HepG2 (cell line): ENCODE results near the gene EGFR. TPM values are rescaled to one million over a fixed set of nuclear protein-coding genes. Genes with fewer than 3 reads are reported as not detected.

Experiments
- ATAC-seq: fragments of 200-7000 bp; cut with Tn5 transposase; 3 replicates; pipeline ENCODE4 v1.9.1; 2020; ENCODE audit warnings: mild to moderate bottlenecking, moderate library complexity
- BruUV-seq: library from RNA; stranded (reverse); fragments of 400-500 nt; replicated peaks from 2 replicates; lab custom pipeline; 2021; lab: Mats Ljungman, UMichigan
- CTCF ChIA-PET: fragments of 300-600 bp; formaldehyde crosslinking; extraction: SDS; loops from one replicate; lab custom pipeline; 2021; ENCODE audit warnings: low total read pairs, inconsistent platforms, low intra/inter-chr PET ratio; lab: Yijun Ruan, JAX
- POLR2A ChIA-PET: fragments of 350-600 bp; sonication (Branson Sonifier 250); formaldehyde crosslinking; loops from one replicate; lab custom pipeline; 2020; ENCODE audit warnings: antibody characterized with exemption, inconsistent platforms; lab: Yijun Ruan, JAX
- DNase-seq: peaks from one replicate; pipeline ENCODE4 v3.0.0-alpha.2; 2015; ENCODE audit warnings: low spot score
- FAIRE-seq: peaks from 3 replicates; lab custom pipeline; 2011; peaks lifted over from hg19 to GRCh38; lab: Jason Lieb, UNC
- H2AFZ ChIP-seq: one replicate; pipeline ENCODE4 v1.6.1; 2011; ENCODE audit warnings: low read length, inconsistent platforms
- H3K27ac ChIP-seq: fragments of 300-600 bp; 3 replicates; pipeline ENCODE4 v1.8.0; 2011; ENCODE audit warnings: mixed run types, mild to moderate bottlenecking, mixed read lengths, low read length, inconsistent platforms; ENCODE audit not compliant: insufficient read depth; ENCODE audit errors: extremely low read length
- H3K27me3 ChIP-seq, 2 experiments: fragments of 200-600 bp in 1 of 2; 2 replicates in 1 of 2; 3 replicates in 1 of 2; pipeline versions ENCODE4 v1.6.0 to v1.8.0; 2011; ENCODE audit warnings: low read length in 2 of 2, mild to moderate bottlenecking in 2 of 2, moderate library complexity in 2 of 2, inconsistent platforms in 1 of 2; ENCODE audit not compliant: insufficient read depth in 2 of 2, control insufficient read depth in 1 of 2
- H3K36me3 ChIP-seq, 2 experiments: fragments of 200-600 bp in 1 of 2; replicated peaks in 1 of 2; 2 replicates in 1 of 2; 3 replicates in 1 of 2; pipeline versions ENCODE4 v1.5.1 to v1.8.0; 2011; ENCODE audit warnings: low read length in 2 of 2, inconsistent platforms in 1 of 2; ENCODE audit not compliant: insufficient read depth in 2 of 2, control insufficient read depth in 1 of 2
- H3K4me1 ChIP-seq: 2 replicates; pipeline ENCODE4 v1.5.1; 2012; ENCODE audit warnings: low read length, inconsistent platforms; ENCODE audit not compliant: insufficient read depth
- H3K4me2 ChIP-seq: 2 replicates; pipeline ENCODE4 v1.6.0; 2011; ENCODE audit warnings: low read depth, low read length, inconsistent platforms
- H3K4me3 ChIP-seq, 3 experiments: fragments of 200-600 bp in 1 of 3; sonication (generic), shearing (Covaris generic) in 1 of 3; replicated peaks in 1 of 3; 2 replicates each; pipeline ENCODE4 v1.5.1; 2011 to 2016; ENCODE audit warnings: low read length in 3 of 3, inconsistent platforms in 2 of 3, low read depth in 2 of 3, mild to moderate bottlenecking in 2 of 3, control low read depth in 1 of 3, mixed read lengths in 1 of 3; ENCODE audit not compliant: insufficient read depth in 1 of 3
- H3K79me2 ChIP-seq: one replicate; pipeline ENCODE4 v1.6.1; 2011; ENCODE audit warnings: low read length, inconsistent platforms; ENCODE audit not compliant: insufficient read depth
- H3K9ac ChIP-seq: 2 replicates; pipeline ENCODE4 v1.6.0; 2011; ENCODE audit warnings: mild to moderate bottlenecking, low read depth, low read length, inconsistent platforms; ENCODE audit not compliant: insufficient read depth
- H3K9me3 ChIP-seq: 2 replicates; pipeline ENCODE4 v1.5.1; 2012; ENCODE audit warnings: mild to moderate bottlenecking, low read length
- H4K20me1 ChIP-seq: 2 replicates; pipeline ENCODE4 v1.6.0; 2011; ENCODE audit warnings: inconsistent platforms, mild to moderate bottlenecking, low read length, moderate library complexity; ENCODE audit not compliant: insufficient read depth
- CTCF ChIP-seq: sonication (generic); formaldehyde crosslinking; IDR thresholded peaks from 2 replicates; pipeline ENCODE4 v1.5.0; 2020; ENCODE audit warnings: mild to moderate bottlenecking, missing genetic modification reagents, moderate library complexity
- GLI4 ChIP-seq: sonication (generic); formaldehyde crosslinking; IDR thresholded peaks from 2 replicates; pipeline ENCODE4 v1.5.1; 2020; ENCODE audit warnings: missing genetic modification reagents, mild to moderate bottlenecking, moderate library complexity, borderline replicate concordance
- HNF4G ChIP-seq, 2 experiments: sonication (generic) in 1 of 2; formaldehyde crosslinking in 1 of 2; IDR thresholded peaks; 2 replicates each; pipeline versions ENCODE4 v1.4.0 to v1.6.1; 2011 to 2020; ENCODE audit warnings: borderline replicate concordance in 2 of 2, low read depth in 2 of 2, mild to moderate bottlenecking in 2 of 2, low read length in 1 of 2, missing genetic modification reagents in 1 of 2, moderate library complexity in 1 of 2
- HOXD1 ChIP-seq: sonication (generic); formaldehyde crosslinking; IDR thresholded peaks from 2 replicates; pipeline ENCODE4 v1.5.0; 2020; ENCODE audit warnings: missing genetic modification reagents
- MAFF ChIP-seq: IDR thresholded peaks from 2 replicates; pipeline ENCODE4 v1.6.1; 2011; ENCODE audit warnings: low read depth, low read length, improper control_type of control experiment
- NFKB2 ChIP-seq: sonication (generic); formaldehyde crosslinking; IDR thresholded peaks from 2 replicates; pipeline ENCODE4 v1.4.0; 2020; ENCODE audit warnings: missing genetic modification reagents, borderline replicate concordance
- SOX13 ChIP-seq, 3 experiments: fragments of 450-650 bp in 1 of 3; sonication (generic) in 1 of 3; formaldehyde crosslinking in 1 of 3; IDR thresholded peaks in 2 of 3; conservative IDR thresholded peaks in 1 of 3; 2 replicates each; pipeline versions ENCODE4 v1.5.0 to v1.6.1; 2016 to 2020; ENCODE audit warnings: antibody characterized with exemption in 1 of 3, mild to moderate bottlenecking in 1 of 3, missing compliant biosample characterization in 1 of 3, missing genetic modification reagents in 1 of 3, moderate library complexity in 1 of 3
- STAG1 ChIP-seq: sonication (generic); formaldehyde crosslinking; IDR thresholded peaks from 2 replicates; pipeline ENCODE4 v1.4.0; 2020; ENCODE audit warnings: missing genetic modification reagents
- ZMAT5 ChIP-seq: sonication (generic); formaldehyde crosslinking; IDR thresholded peaks from 2 replicates; pipeline ENCODE4 v1.5.0; 2020; ENCODE audit warnings: mild to moderate bottlenecking, low read depth, missing genetic modification reagents, borderline replicate concordance
- ZNF20 ChIP-seq: sonication (generic); formaldehyde crosslinking; IDR thresholded peaks from 2 replicates; pipeline ENCODE4 v1.4.0; 2020; ENCODE audit warnings: mild to moderate bottlenecking, moderate library complexity, missing genetic modification reagents
- ZNF484 ChIP-seq: sonication (generic); formaldehyde crosslinking; IDR thresholded peaks from 2 replicates; pipeline ENCODE4 v1.5.1; 2020; ENCODE audit warnings: mild to moderate bottlenecking, low read depth, missing genetic modification reagents, borderline replicate concordance
- ZNF549 ChIP-seq: sonication (generic); formaldehyde crosslinking; IDR thresholded peaks from 2 replicates; pipeline ENCODE4 v1.5.0; 2020; ENCODE audit warnings: missing genetic modification reagents
- ZNF562 ChIP-seq: sonication (generic); formaldehyde crosslinking; IDR thresholded peaks from 2 replicates; pipeline ENCODE4 v1.8.0; 2022; ENCODE audit warnings: missing genetic modification reagents, borderline replicate concordance
- ZNF567 ChIP-seq: sonication (generic); formaldehyde crosslinking; IDR thresholded peaks from 2 replicates; pipeline ENCODE4 v1.8.1; 2023; ENCODE audit warnings: mild to moderate bottlenecking, missing genetic modification reagents, borderline replicate concordance
- ZNF605 ChIP-seq: sonication (generic); formaldehyde crosslinking; IDR thresholded peaks from 2 replicates; pipeline ENCODE4 v1.8.0; 2022; ENCODE audit warnings: mild to moderate bottlenecking, missing genetic modification reagents
- WGBS: methylation state at CpG from one replicate; pipeline ENCODE4 v1.1.6; 2017; ENCODE audit warnings: low lambda C conversion rate; 5-methylcytosine and 5-hydroxymethylcytosine counted together
- in situ Hi-C: cut with HindIII; loops from 2 replicates; pipeline ENCODE4 v1.10.0; 2017; ENCODE audit warnings: low pct_unique_long_range_greater_than_20kb; ENCODE audit not compliant: extremely low pct_ligation_motif_present
- intact Hi-C: fragments of 100-400 bp; cut with micrococcal nuclease; formaldehyde crosslinking; loops from one replicate; pipeline ENCODE4 v1.10.0; 2022; ENCODE audit not compliant: unreplicated experiment
- polyA plus RNA-seq, 8 experiments: library from polyadenylated mRNA; depleted of rRNA in 3 of 8; stranded (reverse) in 7 of 8; unstranded in 1 of 8; fragments of >200 nt; fragmentation: Illumina TruSeq in 4 of 8; extraction: Trizol in 4 of 8; gene quantifications; 2 replicates each; pipeline versions ENCODE4 v1.2.1 to v1.2.3, GENCODE V29; 2011 to 2016; ENCODE audit warnings: low read depth in 4 of 8, missing spikeins in 1 of 8, mixed read lengths in 1 of 8; ENCODE audit not compliant: insufficient read depth in 1 of 8
- total RNA-seq, 5 experiments: library from RNA; depleted of rRNA; stranded (reverse); fragments of >200 nt; fragmentation: Illumina TruSeq; extraction: Trizol; gene quantifications; 2 replicates each; pipeline ENCODE4 v1.2.3, GENCODE V29; 2016; ENCODE audit warnings: low read depth in 1 of 5
- TF ChIP-seq, protein P1 (sequence below): IDR thresholded peaks from 2 replicates; pipeline ENCODE4 v1.6.1; 2012; ENCODE audit warnings: low read length, improper control_type of control experiment

Gene EGFR
- total and polyA plus RNA-seq, 2 of the 13 experiments (the other 11 are each of a cell fraction or from before 2014, with no cell fraction given): 7.0 to 10.0 TPM

DNA sequence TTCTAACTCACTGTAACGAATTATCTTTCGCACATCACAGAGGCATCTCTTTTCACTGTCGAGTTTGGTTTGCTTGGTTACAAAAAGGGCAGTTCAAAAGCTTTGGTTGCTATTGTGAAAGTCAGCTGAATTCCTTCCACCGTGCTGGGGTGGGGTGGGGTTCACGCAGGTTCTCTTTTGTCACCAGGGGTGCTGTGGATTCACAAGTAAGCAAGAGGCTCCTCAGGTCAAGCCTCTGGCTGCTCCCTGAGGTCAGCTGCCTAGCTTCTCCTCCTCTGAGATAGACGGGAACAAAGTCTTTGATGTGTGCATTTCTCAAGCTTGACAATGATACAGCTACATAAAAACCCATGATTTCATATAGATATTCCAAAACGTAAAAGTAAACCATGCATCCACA lies 47.7 kb downstream of the EGFR start:
- H3K4me2 ChIP-seq: peak overlapping the region; percentile 74
- no peak for FAIRE-seq
- ATAC-seq: no peak
- no peaks in the 10 kb centered on the region for H4K20me1 ChIP-seq
- ChIA-PET CTCF (interaction anchor here (1.5 kb wide), 1 partner anchor 189 kb away, joined by 4 read pairs; no protein-coding TSS in a partner anchor), POLR2A (interaction anchor here (0.9 to 3.7 kb wide), 6 partner anchors 9 to 189 kb away, joined by 3 to 28 read pairs (median 5); no protein-coding TSS in a partner anchor)
- no peaks in the 10 kb centered on the region for H3K27me3 ChIP-seq
- H3K4me3 ChIP-seq: 0 out of 6 replicates have a peak overlapping the region, but pooled peaks of 1 of the 3 experiments have one; percentile 4
- intact Hi-C loops: loop anchor here (5.0 kb wide), 1 partner anchor 294 kb away; no protein-coding TSS in a partner anchor
- peaks cover 74% of the 10 kb centered on the region for H3K4me1 ChIP-seq
- peak; percentile 50 for DNase-seq
- peak overlapping the region; percentile 61 for H3K9ac ChIP-seq
- peak overlapping the region; percentile 69 for H3K27ac ChIP-seq
- WGBS: 35% methylated on average over 7 of the region's 7 CpGs
- in situ Hi-C loops: no loop called here
- H3K9me3 ChIP-seq: no peaks in the 10 kb centered on the region
- no peak overlapping the region for H2AFZ ChIP-seq
- H3K36me3 ChIP-seq: no peaks in the 10 kb centered on the region
- H3K79me2 ChIP-seq: peaks cover 2% of the 10 kb centered on the region
- BruUV-seq: no TSS peak
- TF ChIP-seq STAG1 (CRISPR knock-in tag): peak; percentile 7; the same call in 1 of the 2 replicates
- TF ChIP-seq ZNF562 (CRISPR knock-in tag): no peak
- TF ChIP-seq CTCF: 0 out of 2 replicates have a peak, but pooled peaks have one; percentile 9
- no peak for TF ChIP-seq ZNF549 (CRISPR knock-in tag)
- no peak for TF ChIP-seq ZNF20 (CRISPR knock-in tag)
- TF ChIP-seq ZNF567 (CRISPR knock-in tag): no peak
- TF ChIP-seq MAFF: no peak
- no peak for TF ChIP-seq HOXD1 (CRISPR knock-in tag)
- no peak for TF ChIP-seq SOX13 (IDR thresholded peaks at IDR 0.05)
- TF ChIP-seq SOX13 (CRISPR knock-in tag; conservative IDR thresholded peaks at IDR 0.05 in 1 of 2, IDR thresholded peaks at IDR 0.05 in 1 of 2): 0 out of 4 replicates have a peak, but pooled peaks of 1 of the 2 experiments have one; percentile 27
- no peak for TF ChIP-seq ZNF484
- TF ChIP-seq ZNF605 (CRISPR knock-in tag): no peak
- no peak for TF ChIP-seq ZMAT5 (CRISPR knock-in tag)
- TF ChIP-seq GLI4 (CRISPR knock-in tag): no peak
- peak; percentile 13; the same call in 1 of the 2 replicates for TF ChIP-seq HNF4G (IDR thresholded peaks at IDR 0.05; ENCODE audit: borderline replicate concordance, low read depth, low read length)
- TF ChIP-seq HNF4G (CRISPR knock-in tag; IDR thresholded peaks at IDR 0.05; ENCODE audit: borderline replicate concordance, low read depth): no peak
- TF ChIP-seq NFKB2: no peak
- TF ChIP-seq, protein P1, sequence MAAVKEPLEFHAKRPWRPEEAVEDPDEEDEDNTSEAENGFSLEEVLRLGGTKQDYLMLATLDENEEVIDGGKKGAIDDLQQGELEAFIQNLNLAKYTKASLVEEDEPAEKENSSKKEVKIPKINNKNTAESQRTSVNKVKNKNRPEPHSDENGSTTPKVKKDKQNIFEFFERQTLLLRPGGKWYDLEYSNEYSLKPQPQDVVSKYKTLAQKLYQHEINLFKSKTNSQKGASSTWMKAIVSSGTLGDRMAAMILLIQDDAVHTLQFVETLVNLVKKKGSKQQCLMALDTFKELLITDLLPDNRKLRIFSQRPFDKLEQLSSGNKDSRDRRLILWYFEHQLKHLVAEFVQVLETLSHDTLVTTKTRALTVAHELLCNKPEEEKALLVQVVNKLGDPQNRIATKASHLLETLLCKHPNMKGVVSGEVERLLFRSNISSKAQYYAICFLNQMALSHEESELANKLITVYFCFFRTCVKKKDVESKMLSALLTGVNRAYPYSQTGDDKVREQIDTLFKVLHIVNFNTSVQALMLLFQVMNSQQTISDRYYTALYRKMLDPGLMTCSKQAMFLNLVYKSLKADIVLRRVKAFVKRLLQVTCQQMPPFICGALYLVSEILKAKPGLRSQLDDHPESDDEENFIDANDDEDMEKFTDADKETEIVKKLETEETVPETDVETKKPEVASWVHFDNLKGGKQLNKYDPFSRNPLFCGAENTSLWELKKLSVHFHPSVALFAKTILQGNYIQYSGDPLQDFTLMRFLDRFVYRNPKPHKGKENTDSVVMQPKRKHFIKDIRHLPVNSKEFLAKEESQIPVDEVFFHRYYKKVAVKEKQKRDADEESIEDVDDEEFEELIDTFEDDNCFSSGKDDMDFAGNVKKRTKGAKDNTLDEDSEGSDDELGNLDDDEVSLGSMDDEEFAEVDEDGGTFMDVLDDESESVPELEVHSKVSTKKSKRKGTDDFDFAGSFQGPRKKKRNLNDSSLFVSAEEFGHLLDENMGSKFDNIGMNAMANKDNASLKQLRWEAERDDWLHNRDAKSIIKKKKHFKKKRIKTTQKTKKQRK: no peak
